DND-41 (cell line): ENCODE results near the gene DSG1.
"Not testable (repeated sequence)": the region's sequence is repeated elsewhere in the genome, so short reads cannot be mapped to it uniquely, and the experiment has no call there.

ENCODE experiments used
- CTCF ChIP-seq: IDR thresholded peaks from 2 replicates; pipeline ENCODE4 v1.5.1; 2012; ENCODE audit warnings: borderline replicate concordance, low read length, moderate library complexity, mild to moderate bottlenecking; ENCODE audit not compliant: poor library complexity, severe bottlenecking; ENCODE audit errors: extremely low read depth
- EZH2 ChIP-seq: IDR thresholded peaks from 3 replicates; pipeline ENCODE4 v1.6.1; 2012; ENCODE audit warnings: borderline replicate concordance, low read depth, mild to moderate bottlenecking, moderate library complexity, low read length, inconsistent platforms; ENCODE audit not compliant: severe bottlenecking

GRCh38 chr18:31289446-31289845 is 28.5 kb upstream of the DSG1 start:
- TF ChIP-seq CTCF, EZH2: not testable (repeated sequence)
